SK-N-SH treated with all-trans-retinoic acid at 6 μM for 48 hours (cell line): ENCODE results near the gene CTNND2.

Experiments
- ATAC-seq: fragments of 200-7000 bp; cut with Tn5 transposase; 3 replicates; pipeline ENCODE4 v1.9.1; 2020; ENCODE audit warnings: mild to moderate bottlenecking, moderate library complexity
- ARNTL ChIP-seq: fragments of 450-650 bp; formaldehyde crosslinking; IDR thresholded peaks from 2 replicates; pipeline ENCODE4 v1.5.0; 2020; ENCODE audit warnings: low read depth, mild to moderate bottlenecking, moderate library complexity, borderline replicate concordance
- BACH2 ChIP-seq: fragments of 250-450 bp; sonication (Bioruptor Pico); IDR thresholded peaks from 2 replicates; pipeline ENCODE4 v1.9.0; 2021; ENCODE audit warnings: mild to moderate bottlenecking, borderline replicate concordance
- CSDC2 ChIP-seq: fragments of 250-450 bp; sonication (Bioruptor Pico); IDR thresholded peaks from 2 replicates; pipeline ENCODE4 v1.5.0; 2020; ENCODE audit warnings: mild to moderate bottlenecking, moderate library complexity
- ESRRG ChIP-seq: fragments of 250-450 bp; sonication (Bioruptor Pico); IDR thresholded peaks from 2 replicates; pipeline ENCODE4 v1.6.1; 2021; ENCODE audit warnings: mild to moderate bottlenecking
- RARB ChIP-seq: fragments of 250-450 bp; sonication (Bioruptor Pico); IDR thresholded peaks from 2 replicates; pipeline ENCODE4 v1.8.0; 2021; ENCODE audit warnings: mild to moderate bottlenecking, moderate library complexity
- SNAI2 ChIP-seq: fragments of 250-450 bp; sonication (Bioruptor Pico); IDR thresholded peaks from 2 replicates; pipeline ENCODE4 v1.5.0; 2020; ENCODE audit warnings: mild to moderate bottlenecking, moderate library complexity
- TOX ChIP-seq: fragments of 250-450 bp; sonication (Bioruptor Pico); IDR thresholded peaks from 2 replicates; pipeline ENCODE4 v1.8.0; 2021; ENCODE audit warnings: mild to moderate bottlenecking, moderate library complexity, borderline replicate concordance
- ZC3H10 ChIP-seq: fragments of 250-450 bp; sonication (Bioruptor Pico); IDR thresholded peaks from 2 replicates; pipeline ENCODE4 v1.5.1; 2021; ENCODE audit warnings: mild to moderate bottlenecking, moderate library complexity
- ZFP30 ChIP-seq: fragments of 450-650 bp; formaldehyde crosslinking; IDR thresholded peaks from 2 replicates; pipeline ENCODE4 v1.5.0; 2022; ENCODE audit warnings: mild to moderate bottlenecking, moderate library complexity
- ZNF565 ChIP-seq: fragments of 450-650 bp; formaldehyde crosslinking; conservative IDR thresholded peaks from 2 replicates; pipeline ENCODE4 v1.5.0; 2020; ENCODE audit warnings: low read depth, mild to moderate bottlenecking, moderate library complexity
- TF ChIP-seq, protein P1 (sequence below): fragments of 250-450 bp; sonication (Bioruptor Pico); IDR thresholded peaks from 2 replicates; pipeline ENCODE4 v1.8.0; 2020; ENCODE audit warnings: mild to moderate bottlenecking, moderate library complexity, borderline replicate concordance
- TF ChIP-seq, protein P2 (sequence below): fragments of 250-450 bp; sonication (Bioruptor Pico); IDR thresholded peaks from 2 replicates; pipeline ENCODE4 v1.5.1; 2020; ENCODE audit warnings: low read depth, mild to moderate bottlenecking, moderate library complexity
- TF ChIP-seq, protein P3 (sequence below): fragments of 250-450 bp; sonication (Bioruptor Pico); IDR thresholded peaks from 2 replicates; pipeline ENCODE4 v1.5.0; 2020; ENCODE audit warnings: mild to moderate bottlenecking, moderate library complexity
- TF ChIP-seq, protein P4 (sequence below): fragments of 250-450 bp; sonication (Bioruptor Pico); IDR thresholded peaks from 2 replicates; pipeline ENCODE4 v1.8.0; 2021; ENCODE audit warnings: low read depth, mild to moderate bottlenecking, moderate library complexity, borderline replicate concordance

CTNND2 gene

DNA sequence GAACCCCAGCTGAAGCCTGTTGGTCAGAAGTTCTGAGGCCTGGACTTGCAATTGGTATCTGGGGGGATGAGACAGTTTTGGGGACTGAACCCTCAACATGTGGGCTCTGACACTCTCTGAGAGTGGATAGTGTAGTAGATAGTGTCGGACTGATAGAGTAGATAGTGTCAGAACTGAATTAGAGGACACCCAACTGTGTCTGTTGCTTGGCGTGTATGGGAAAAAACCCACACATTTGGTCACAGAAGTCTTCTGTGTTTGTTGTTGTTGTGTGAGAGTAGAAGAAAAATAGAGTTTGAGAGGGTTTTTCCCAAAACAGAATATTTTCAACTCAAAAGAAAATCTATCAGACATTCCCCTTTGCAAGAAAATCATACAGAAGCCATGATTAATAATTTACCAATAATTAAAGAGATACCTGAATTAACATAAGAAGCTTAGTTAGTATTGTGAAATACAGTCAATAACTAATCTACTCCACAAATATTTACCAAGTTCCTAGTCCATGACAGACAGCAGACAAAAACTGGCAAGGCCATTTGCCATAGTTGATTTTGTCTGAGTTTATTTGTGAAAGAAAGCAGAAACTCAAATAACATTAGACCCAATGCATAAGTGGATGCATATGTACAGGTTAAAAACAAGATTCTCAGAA, 170.9 kb downstream of the CTNND2 start:
- no peak for ATAC-seq
- TF ChIP-seq, protein P1, sequence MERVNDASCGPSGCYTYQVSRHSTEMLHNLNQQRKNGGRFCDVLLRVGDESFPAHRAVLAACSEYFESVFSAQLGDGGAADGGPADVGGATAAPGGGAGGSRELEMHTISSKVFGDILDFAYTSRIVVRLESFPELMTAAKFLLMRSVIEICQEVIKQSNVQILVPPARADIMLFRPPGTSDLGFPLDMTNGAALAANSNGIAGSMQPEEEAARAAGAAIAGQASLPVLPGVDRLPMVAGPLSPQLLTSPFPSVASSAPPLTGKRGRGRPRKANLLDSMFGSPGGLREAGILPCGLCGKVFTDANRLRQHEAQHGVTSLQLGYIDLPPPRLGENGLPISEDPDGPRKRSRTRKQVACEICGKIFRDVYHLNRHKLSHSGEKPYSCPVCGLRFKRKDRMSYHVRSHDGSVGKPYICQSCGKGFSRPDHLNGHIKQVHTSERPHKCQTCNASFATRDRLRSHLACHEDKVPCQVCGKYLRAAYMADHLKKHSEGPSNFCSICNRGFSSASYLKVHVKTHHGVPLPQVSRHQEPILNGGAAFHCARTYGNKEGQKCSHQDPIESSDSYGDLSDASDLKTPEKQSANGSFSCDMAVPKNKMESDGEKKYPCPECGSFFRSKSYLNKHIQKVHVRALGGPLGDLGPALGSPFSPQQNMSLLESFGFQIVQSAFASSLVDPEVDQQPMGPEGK (CRISPR knock-in tag) = no peak
- TF ChIP-seq CSDC2 (no peak), TOX (CRISPR knock-in tag) (no peak), ESRRG (CRISPR knock-in tag) (no peak), ZNF565 (CRISPR knock-in tag) (no peak), BACH2 (CRISPR knock-in tag) (no peak), ZC3H10 (CRISPR knock-in tag) (no peak), RARB (no peak)
- TF ChIP-seq, protein P2, sequence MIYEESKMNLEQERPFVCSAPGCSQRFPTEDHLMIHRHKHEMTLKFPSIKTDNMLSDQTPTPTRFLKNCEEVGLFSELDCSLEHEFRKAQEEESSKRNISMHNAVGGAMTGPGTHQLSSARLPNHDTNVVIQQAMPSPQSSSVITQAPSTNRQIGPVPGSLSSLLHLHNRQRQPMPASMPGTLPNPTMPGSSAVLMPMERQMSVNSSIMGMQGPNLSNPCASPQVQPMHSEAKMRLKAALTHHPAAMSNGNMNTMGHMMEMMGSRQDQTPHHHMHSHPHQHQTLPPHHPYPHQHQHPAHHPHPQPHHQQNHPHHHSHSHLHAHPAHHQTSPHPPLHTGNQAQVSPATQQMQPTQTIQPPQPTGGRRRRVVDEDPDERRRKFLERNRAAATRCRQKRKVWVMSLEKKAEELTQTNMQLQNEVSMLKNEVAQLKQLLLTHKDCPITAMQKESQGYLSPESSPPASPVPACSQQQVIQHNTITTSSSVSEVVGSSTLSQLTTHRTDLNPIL (CRISPR knock-in tag) = no peak
- TF ChIP-seq, protein P3, sequence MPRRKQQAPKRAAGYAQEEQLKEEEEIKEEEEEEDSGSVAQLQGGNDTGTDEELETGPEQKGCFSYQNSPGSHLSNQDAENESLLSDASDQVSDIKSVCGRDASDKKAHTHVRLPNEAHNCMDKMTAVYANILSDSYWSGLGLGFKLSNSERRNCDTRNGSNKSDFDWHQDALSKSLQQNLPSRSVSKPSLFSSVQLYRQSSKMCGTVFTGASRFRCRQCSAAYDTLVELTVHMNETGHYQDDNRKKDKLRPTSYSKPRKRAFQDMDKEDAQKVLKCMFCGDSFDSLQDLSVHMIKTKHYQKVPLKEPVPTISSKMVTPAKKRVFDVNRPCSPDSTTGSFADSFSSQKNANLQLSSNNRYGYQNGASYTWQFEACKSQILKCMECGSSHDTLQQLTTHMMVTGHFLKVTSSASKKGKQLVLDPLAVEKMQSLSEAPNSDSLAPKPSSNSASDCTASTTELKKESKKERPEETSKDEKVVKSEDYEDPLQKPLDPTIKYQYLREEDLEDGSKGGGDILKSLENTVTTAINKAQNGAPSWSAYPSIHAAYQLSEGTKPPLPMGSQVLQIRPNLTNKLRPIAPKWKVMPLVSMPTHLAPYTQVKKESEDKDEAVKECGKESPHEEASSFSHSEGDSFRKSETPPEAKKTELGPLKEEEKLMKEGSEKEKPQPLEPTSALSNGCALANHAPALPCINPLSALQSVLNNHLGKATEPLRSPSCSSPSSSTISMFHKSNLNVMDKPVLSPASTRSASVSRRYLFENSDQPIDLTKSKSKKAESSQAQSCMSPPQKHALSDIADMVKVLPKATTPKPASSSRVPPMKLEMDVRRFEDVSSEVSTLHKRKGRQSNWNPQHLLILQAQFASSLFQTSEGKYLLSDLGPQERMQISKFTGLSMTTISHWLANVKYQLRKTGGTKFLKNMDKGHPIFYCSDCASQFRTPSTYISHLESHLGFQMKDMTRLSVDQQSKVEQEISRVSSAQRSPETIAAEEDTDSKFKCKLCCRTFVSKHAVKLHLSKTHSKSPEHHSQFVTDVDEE = no peak

DNA sequence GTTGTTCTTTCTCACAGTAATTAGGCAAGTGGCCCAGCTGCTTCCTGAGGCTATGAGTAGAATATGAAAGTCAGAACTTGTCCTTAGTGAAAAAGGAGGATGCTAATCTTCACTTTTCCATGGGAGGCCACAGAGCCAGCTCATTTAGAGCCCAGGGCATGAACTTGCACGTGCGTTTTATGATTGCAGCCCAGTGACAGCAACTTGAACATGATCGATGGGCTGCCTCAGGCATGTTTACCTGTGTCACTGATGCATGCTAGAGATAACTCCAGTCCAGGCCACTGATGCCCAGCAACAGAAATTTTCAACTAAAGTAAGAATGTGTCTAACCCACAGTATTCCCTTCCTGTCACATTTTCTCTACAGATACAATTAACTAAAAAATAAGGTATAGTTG, 179.3 kb downstream of the CTNND2 start:
- no peak for TF ChIP-seq ARNTL (CRISPR knock-in tag)
- ATAC-seq = no peak

DNA sequence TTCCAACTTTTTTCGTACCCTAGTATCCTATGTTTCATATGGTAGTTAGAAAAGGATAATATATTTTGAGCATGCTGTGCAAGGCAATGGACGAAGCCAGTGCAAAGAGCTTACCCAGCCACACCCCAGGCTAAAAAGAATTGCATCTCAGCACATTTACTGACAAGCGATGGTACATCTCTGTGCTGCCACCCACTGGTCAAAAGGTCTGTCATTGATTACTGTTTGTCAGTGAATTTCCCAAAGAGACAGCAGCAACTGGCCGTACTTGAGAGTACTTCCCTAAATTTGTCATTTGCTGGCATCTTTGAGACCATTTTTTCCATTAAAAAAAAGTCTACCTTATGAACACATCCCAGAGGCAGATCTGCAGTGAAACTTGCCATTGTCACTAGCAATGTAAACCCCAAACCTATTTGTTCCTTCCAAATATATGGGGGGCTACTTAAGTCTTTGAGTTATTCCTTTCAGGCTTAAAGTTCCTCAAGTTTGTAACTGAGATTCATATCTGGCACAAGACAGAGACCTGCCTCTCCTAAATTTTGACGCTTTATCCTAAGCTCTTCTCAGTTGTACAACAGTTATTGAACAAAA, 184.3 kb downstream of the CTNND2 start:
- no peak for TF ChIP-seq SNAI2 (CRISPR knock-in tag)
- TF ChIP-seq, protein P4, sequence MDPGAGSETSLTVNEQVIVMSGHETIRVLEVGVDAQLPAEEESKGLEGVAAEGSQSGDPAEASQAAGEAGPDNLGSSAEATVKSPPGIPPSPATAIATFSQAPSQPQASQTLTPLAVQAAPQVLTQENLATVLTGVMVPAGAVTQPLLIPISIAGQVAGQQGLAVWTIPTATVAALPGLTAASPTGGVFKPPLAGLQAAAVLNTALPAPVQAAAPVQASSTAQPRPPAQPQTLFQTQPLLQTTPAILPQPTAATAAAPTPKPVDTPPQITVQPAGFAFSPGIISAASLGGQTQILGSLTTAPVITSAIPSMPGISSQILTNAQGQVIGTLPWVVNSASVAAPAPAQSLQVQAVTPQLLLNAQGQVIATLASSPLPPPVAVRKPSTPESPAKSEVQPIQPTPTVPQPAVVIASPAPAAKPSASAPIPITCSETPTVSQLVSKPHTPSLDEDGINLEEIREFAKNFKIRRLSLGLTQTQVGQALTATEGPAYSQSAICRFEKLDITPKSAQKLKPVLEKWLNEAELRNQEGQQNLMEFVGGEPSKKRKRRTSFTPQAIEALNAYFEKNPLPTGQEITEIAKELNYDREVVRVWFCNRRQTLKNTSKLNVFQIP (CRISPR knock-in tag) = no peak
- TF ChIP-seq, all 23 proteins: peak for 0
- no peak; the same call in 2 of the 3 replicates for ATAC-seq

DNA sequence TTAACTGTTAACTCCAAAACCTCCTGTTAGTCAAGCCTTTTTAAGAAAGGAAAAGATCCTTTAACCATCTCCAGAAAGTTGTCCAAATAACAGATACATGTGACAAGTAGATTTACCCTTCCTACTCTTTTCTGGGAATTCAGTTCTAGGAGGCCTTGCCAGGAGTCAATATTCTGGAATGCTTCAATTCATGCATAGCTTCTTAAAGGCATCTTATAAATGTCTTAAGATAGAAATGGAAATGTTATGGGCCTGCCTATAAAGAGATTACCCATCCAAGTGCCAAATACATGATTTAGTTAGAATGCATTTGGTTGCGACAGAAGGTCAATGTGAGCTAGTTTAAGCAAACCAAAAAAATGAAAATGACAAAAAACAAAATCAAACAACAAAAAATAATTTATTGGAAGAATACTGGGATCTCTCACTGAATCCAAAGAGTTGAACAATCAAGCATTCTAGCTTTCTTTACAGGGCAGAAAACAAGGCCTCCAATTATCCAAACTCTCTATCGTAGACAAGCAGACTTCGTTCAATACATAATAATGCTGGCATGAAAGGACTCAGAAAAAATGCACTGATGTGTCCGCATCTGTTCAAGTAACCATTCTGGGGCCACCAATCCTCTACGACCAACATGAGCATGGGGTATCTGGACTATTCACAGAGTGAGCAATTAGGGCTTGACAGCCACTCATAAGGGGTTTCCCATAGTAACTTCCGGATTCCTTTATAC, 188.6 kb downstream of the CTNND2 start:
- TF ChIP-seq CSDC2 = no peak

DNA sequence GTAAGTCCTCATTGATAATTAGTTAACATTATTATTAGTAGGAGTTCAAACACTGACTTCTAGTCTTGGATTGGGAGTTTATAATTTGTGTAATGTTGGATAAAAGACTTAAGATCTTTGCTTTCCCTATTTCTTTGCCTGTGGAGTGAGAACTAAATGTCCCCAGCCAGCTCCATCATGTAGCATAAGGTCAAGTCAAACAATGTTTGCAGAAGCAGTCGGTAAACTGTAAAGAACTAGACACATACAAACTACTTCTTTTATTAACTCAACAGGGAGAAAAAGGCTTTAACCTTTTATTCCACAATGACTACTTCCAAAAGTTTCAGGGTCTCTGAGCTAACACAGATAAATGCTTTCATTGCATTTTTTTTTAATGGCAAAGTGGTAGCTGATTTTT, 192.3 kb downstream of the CTNND2 start:
- TF ChIP-seq TOX (CRISPR knock-in tag) (no peak), SNAI2 (CRISPR knock-in tag) (no peak), ZFP30 (CRISPR knock-in tag) (no peak), ZC3H10 (CRISPR knock-in tag) (no peak), CSDC2 (no peak)
- TF ChIP-seq, protein P1 (CRISPR knock-in tag) = no peak
- TF ChIP-seq, protein P2 (CRISPR knock-in tag) = no peak
- no peak for ATAC-seq

More for the DNA sequence above, 188.6 kb downstream of the CTNND2 start:
- ATAC-seq = no peak
